Activated naive CD8-positive, alpha-beta T cell (primary cell): ENCODE results near the gene S100A14.

Source experiments
- H3K27ac Mint-ChIP-seq: one replicate; pipeline ENCODE4 v1.8.0; 2021; ENCODE audit warnings: mixed read lengths
- H3K27me3 Mint-ChIP-seq: one replicate; pipeline ENCODE4 v1.8.0; 2021; ENCODE audit warnings: mixed read lengths
- H3K36me3 Mint-ChIP-seq: one replicate; pipeline ENCODE4 v1.8.0; 2021; ENCODE audit warnings: mixed read lengths
- H3K4me1 Mint-ChIP-seq: one replicate; pipeline ENCODE4 v1.8.0; 2021; ENCODE audit warnings: low read depth, mixed read lengths
- H3K4me3 Mint-ChIP-seq: one replicate; pipeline ENCODE4 v1.8.0; 2021; ENCODE audit warnings: mild to moderate bottlenecking, mixed read lengths
- H3K9me3 Mint-ChIP-seq: one replicate; pipeline ENCODE4 v1.8.0; 2021; ENCODE audit warnings: low read depth, mixed read lengths

The S100A14 gene

GRCh38 chr1:153572569-153573015 is 43.5 kb downstream of the S100A14 start:
- Mint-ChIP-seq H3K36me3 (no peaks in the 10 kb centered on the region), H3K27ac (peak overlapping the region; percentile 11), H3K4me3 (peak overlapping the region; percentile 7), H3K27me3 (no peaks in the 10 kb centered on the region), H3K4me1 (peaks cover 29% of the 10 kb centered on the region), H3K9me3 (no peaks in the 10 kb centered on the region)

GRCh38 chr1:153571706-153572105 is 44.4 kb downstream of the S100A14 start:
- no peaks in the 10 kb centered on the region for H3K9me3 Mint-ChIP-seq
- no peak overlapping the region for H3K4me3 Mint-ChIP-seq
- no peak overlapping the region for H3K27ac Mint-ChIP-seq
- H3K36me3 Mint-ChIP-seq, result no peaks in the 10 kb centered on the region
- no peaks in the 10 kb centered on the region for H3K27me3 Mint-ChIP-seq
- H3K4me1 Mint-ChIP-seq, result peaks cover 35% of the 10 kb centered on the region

GRCh38 chr1:153570874-153571273 is 45.3 kb downstream of the S100A14 start:
- Mint-ChIP-seq H3K27me3 (no peaks in the 10 kb centered on the region), H3K9me3 (no peaks in the 10 kb centered on the region), H3K27ac (peak overlapping the region; percentile 46), H3K4me3 (no peak overlapping the region), H3K4me1 (peaks cover 42% of the 10 kb centered on the region), H3K36me3 (no peaks in the 10 kb centered on the region)

GRCh38 chr1:153569465-153569864 is 46.7 kb downstream of the S100A14 start:
- Mint-ChIP-seq H3K27ac (no peak overlapping the region), H3K9me3 (no peaks in the 10 kb centered on the region), H3K36me3 (no peaks in the 10 kb centered on the region), H3K4me1 (peaks cover 47% of the 10 kb centered on the region), H3K4me3 (no peak overlapping the region), H3K27me3 (no peaks in the 10 kb centered on the region)

- Mint-ChIP-seq H3K27ac (peak overlapping the region; percentile 78), H3K4me1 (peaks cover 47% of the 10 kb centered on the region), H3K9me3 (no peaks in the 10 kb centered on the region), H3K36me3 (no peaks in the 10 kb centered on the region), H3K27me3 (no peaks in the 10 kb centered on the region), H3K4me3 (peak overlapping the region; percentile 50)
Observed at GRCh38 chr1:153568367-153569099, 47.6 kb downstream of the S100A14 start.

GRCh38 chr1:153567621-153568366 is 48.3 kb downstream of the S100A14 start:
- Mint-ChIP-seq H3K27ac (peak overlapping the region; percentile 78), H3K27me3 (no peaks in the 10 kb centered on the region), H3K4me3 (peak overlapping the region; percentile 62), H3K36me3 (no peaks in the 10 kb centered on the region), H3K9me3 (no peaks in the 10 kb centered on the region), H3K4me1 (peaks cover 41% of the 10 kb centered on the region)

- Mint-ChIP-seq H3K36me3 (no peaks in the 10 kb centered on the region), H3K27ac (peak overlapping the region; percentile 86), H3K9me3 (no peaks in the 10 kb centered on the region), H3K4me3 (peak overlapping the region; percentile 69), H3K4me1 (peaks cover 32% of the 10 kb centered on the region), H3K27me3 (no peaks in the 10 kb centered on the region)
Observed at GRCh38 chr1:153566414-153567371, 49.4 kb downstream of the S100A14 start.

- Mint-ChIP-seq H3K36me3 (no peaks in the 10 kb centered on the region), H3K9me3 (no peaks in the 10 kb centered on the region), H3K4me1 (peaks cover 30% of the 10 kb centered on the region), H3K27me3 (no peaks in the 10 kb centered on the region), H3K27ac (peak within 1 kb of the TSS; percentile 99), H3K4me3 (peak within 1 kb of the TSS; percentile 78)
Observed at GRCh38 chr1:153565529-153566374, 50.4 kb downstream of the S100A14 start, which contains the start of gene S100A2. Gene S100A2, minus strand, starts transcription at chr1:153565844. Its CDS starts 1,967 bp downstream, at chr1:153563877.
